Measurements from ENCODE around the gene MLC1.

DNA sequence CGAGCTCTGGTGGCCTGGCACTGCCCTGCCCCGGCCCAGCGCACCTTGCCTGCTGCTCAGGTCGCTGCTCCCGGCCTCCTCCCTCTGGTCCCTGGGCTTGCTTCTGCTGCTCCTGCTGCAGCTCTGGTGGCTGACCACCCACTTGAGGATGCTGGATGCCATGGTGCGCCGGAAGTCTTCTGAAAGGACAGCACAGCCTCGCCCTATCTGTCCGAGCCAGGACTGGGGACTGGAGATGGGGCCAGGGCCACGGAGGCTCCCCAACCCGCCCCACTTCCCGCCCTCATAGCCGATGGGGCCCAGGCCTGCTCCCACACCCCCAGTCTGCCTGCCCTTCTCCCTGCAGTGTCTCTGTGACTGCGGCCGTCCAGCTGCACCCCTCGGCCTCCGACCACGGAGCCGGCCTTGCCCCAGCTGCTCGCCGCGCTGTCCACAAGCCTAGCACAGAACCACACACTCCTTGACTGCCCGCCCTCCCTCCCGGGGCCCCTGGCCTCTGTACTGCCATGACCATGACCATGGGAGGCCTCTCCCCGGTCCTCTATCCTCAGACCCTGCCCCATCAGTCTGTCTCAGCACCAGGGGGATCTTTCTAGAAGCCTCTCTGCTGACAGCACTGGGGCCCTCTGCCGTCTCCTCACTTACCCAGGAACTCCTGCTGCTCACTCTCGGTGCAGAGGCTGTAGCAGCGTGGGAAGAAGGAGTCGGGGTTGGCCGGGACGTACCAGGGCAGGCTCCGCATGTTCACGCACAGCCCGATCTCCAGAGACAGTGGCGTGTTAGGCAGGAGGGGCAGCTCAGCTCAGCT, 39.8 kb downstream of the MLC1 start:
- TF ChIP-seq POLR2A (IDR thresholded peaks at IDR 0.05; ENCODE audit: low read length) (no peak), GATA1 (IDR thresholded peaks at IDR 0.05; ENCODE audit: low read depth, low read length) (no peak)

Data from erythroblast (primary cell).